K562 (cell line): ENCODE data around the gene FUNDC2.

ENCODE experiments used
- CBX3 ChIP-seq, 2 experiments: IDR thresholded peaks; 1 replicate in 1 of 2; 2 replicates in 1 of 2; pipeline ENCODE4 v1.6.1; 2012; ENCODE audit warnings: inconsistent platforms in 2 of 2, low read length in 2 of 2, borderline replicate concordance in 1 of 2, control low read depth in 1 of 2
- CTCF ChIP-seq, 3 experiments: IDR thresholded peaks in 2 of 3; conservative IDR thresholded peaks in 1 of 3; 2 replicates each; pipeline ENCODE4 v1.5.1; 2011 to 2012; ENCODE audit warnings: low read length in 3 of 3, mild to moderate bottlenecking in 3 of 3, control low read depth in 2 of 3, improper control_type of control experiment in 1 of 3, inconsistent platforms in 1 of 3, low read depth in 1 of 3, mixed read lengths in 1 of 3, moderate library complexity in 1 of 3; ENCODE audit not compliant: insufficient read depth in 2 of 3
- FOXM1 ChIP-seq, 2 experiments: fragments of 450-650 bp in 1 of 2; sonication (generic) in 1 of 2; formaldehyde crosslinking in 1 of 2; IDR thresholded peaks; 2 replicates each; pipeline versions ENCODE4 v1.6.1 to v1.9.0; 2017 to 2022; ENCODE audit warnings: low read depth in 2 of 2, mild to moderate bottlenecking in 2 of 2, missing genetic modification reagents in 1 of 2, moderate library complexity in 1 of 2
- SUPT5H ChIP-seq: fragments of 450-650 bp; IDR thresholded peaks from 2 replicates; pipeline ENCODE4 v1.6.1; 2016
- TAF1 ChIP-seq: IDR thresholded peaks from 2 replicates; pipeline ENCODE4 v1.6.1; 2011; ENCODE audit warnings: mild to moderate bottlenecking, low read length, moderate library complexity; ENCODE audit not compliant: insufficient read depth, control insufficient read depth, severe bottlenecking; ENCODE audit errors: extremely low read depth
- TCF7L2 ChIP-seq: fragments of 150-350 bp; IDR thresholded peaks from 2 replicates; pipeline ENCODE4 v1.6.1; 2016; ENCODE audit warnings: low read depth, mild to moderate bottlenecking, low read length, moderate library complexity
- ZNF609 ChIP-seq: sonication (generic); formaldehyde crosslinking; IDR thresholded peaks from 2 replicates; pipeline ENCODE4 v1.8.1; 2023; ENCODE audit warnings: missing genetic modification reagents, mild to moderate bottlenecking, borderline replicate concordance
- ZNF79 ChIP-seq: fragments of 250-450 bp; sonication (Bioruptor Pico); IDR thresholded peaks from 2 replicates; pipeline ENCODE4 v1.4.0; 2020; ENCODE audit warnings: low read depth, mild to moderate bottlenecking, moderate library complexity
- TF ChIP-seq, protein P1 (sequence below): sonication (generic); formaldehyde crosslinking; IDR thresholded peaks from 2 replicates; pipeline ENCODE4 v1.9.0; 2022; ENCODE audit warnings: mild to moderate bottlenecking, missing genetic modification reagents
- TF ChIP-seq, protein P2 (sequence below): fragments of 450-650 bp; conservative IDR thresholded peaks from 2 replicates; pipeline ENCODE4 v1.6.1; 2016; ENCODE audit warnings: missing genetic modification characterization, low read depth, mild to moderate bottlenecking, missing compliant biosample characterization, moderate library complexity

DNA sequence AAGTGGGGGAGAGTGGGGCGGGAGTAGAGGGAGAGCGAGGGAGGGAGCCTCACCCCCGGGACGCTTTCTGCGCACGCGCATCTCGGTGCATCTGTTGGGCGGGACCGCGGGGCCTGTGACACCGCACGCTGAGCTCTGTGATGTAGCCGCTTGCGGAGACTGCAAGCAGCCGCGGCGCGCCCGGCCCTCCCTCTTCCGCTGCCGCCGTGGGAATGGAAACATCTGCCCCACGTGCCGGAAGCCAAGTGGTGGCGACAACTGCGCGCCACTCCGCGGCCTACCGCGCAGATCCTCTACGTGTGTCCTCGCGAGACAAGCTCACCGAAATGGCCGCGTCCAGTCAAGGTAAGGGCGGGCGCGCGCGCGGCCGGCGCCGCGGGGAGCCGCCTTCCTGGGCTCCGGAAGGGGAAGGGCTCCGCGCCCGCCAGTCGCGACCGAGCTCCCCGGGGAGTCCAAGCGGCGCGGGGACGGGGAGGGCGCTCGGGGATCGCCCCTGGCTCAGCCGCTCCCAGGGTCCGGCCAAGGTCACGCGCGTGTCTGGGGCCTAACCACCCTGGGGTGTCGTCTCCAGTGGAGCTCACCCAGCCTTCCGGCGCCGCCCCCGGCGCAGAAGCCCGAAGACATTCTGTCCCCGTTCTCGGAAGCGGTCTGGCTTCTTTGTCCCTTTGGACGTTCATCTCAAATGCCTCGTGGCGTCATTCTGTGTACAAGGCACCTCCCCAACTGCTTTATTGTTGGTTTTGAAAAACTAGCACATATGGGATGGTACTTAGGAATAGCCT is at the start of gene FUNDC2:
- TF ChIP-seq ZNF609 (CRISPR knock-in tag) (peak; percentile 75; the same call in 1 of the 2 replicates), SUPT5H (peak; percentile 76), FOXM1 (IDR thresholded peaks at IDR 0.05; ENCODE audit: low read depth) (no peak), FOXM1 (CRISPR knock-in tag; IDR thresholded peaks at IDR 0.05; ENCODE audit: low read depth) (peak; percentile 41; the same call in 1 of the 2 replicates), TAF1 (peak; percentile 74), CBX3 (IDR thresholded peaks at IDR 0.05; ENCODE audit: borderline replicate concordance in 1 of 2, low read length in 2 of 2) (0 out of 3 replicates have a peak, but pooled peaks of 1 of the 2 experiments have one; percentile 45), TCF7L2 (no peak; the same call in 1 of the 2 replicates), CTCF (IDR thresholded peaks at IDR 0.05 in 2 of 3, conservative IDR thresholded peaks at IDR 0.05 in 1 of 3; ENCODE audit: insufficient read depth in 2 of 3, low read depth in 1 of 3, low read length in 3 of 3) (no peak), ZNF79 (CRISPR knock-in tag) (no peak)
- TF ChIP-seq, protein P1, sequence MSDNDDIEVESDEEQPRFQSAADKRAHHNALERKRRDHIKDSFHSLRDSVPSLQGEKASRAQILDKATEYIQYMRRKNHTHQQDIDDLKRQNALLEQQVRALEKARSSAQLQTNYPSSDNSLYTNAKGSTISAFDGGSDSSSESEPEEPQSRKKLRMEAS (CRISPR knock-in tag): peak; percentile 87
- TF ChIP-seq, protein P2, sequence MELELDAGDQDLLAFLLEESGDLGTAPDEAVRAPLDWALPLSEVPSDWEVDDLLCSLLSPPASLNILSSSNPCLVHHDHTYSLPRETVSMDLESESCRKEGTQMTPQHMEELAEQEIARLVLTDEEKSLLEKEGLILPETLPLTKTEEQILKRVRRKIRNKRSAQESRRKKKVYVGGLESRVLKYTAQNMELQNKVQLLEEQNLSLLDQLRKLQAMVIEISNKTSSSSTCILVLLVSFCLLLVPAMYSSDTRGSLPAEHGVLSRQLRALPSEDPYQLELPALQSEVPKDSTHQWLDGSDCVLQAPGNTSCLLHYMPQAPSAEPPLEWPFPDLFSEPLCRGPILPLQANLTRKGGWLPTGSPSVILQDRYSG (tag): no peak
